GM06990 (cell line): Measurements from ENCODE around the gene SLC7A1.

Experiments used
- DNase-seq: peaks from one replicate; pipeline ENCODE4 v3.0.0-alpha.2; 2011; ENCODE audit not compliant: insufficient read length; ENCODE audit errors: extremely low read depth
- H3K27me3 ChIP-seq: replicated peaks from 2 replicates; pipeline ENCODE4 v1.6.0; 2011; ENCODE audit warnings: low read length; ENCODE audit not compliant: control insufficient read depth, insufficient read depth
- H3K36me3 ChIP-seq: 2 replicates; pipeline ENCODE4 v1.5.1; 2011; ENCODE audit warnings: low read length; ENCODE audit not compliant: control insufficient read depth, insufficient read depth
- H3K4me3 ChIP-seq: replicated peaks from 2 replicates; pipeline ENCODE4 v1.5.1; 2011; ENCODE audit warnings: low read depth, mild to moderate bottlenecking, control low read depth, low read length
- TF ChIP-seq, protein P1 (sequence below): IDR thresholded peaks from 2 replicates; pipeline ENCODE4 v1.5.1; 2011; ENCODE audit warnings: low read length, control low read depth, mild to moderate bottlenecking, inconsistent platforms; ENCODE audit not compliant: insufficient read depth, poor library complexity, severe bottlenecking

Gene SLC7A1

DNA sequence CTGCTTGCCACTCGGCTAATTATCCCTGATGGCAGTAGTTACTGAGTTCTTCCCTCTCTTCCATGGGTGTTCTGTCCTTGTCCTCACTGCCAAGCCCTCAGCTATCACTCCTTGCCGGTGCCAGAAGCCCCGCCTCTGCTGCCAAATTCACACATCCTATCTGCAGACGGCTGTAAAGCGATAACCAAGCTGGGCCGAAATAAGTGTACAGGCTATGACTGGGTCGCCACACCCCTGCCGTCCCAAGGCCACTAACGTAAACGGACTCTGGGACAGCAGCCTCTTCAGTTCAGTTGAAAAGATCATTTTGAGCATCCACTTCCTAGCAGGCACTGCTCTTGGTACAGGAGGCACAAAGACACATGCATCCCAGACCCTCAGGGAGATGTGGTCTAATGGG is 13.3 kb downstream of the SLC7A1 start:
- Histone ChIP-seq H3K36me3 (peaks cover 3% of the 10 kb centered on the region; the same call in 1 of the 2 replicates), H3K4me3 (no peak overlapping the region), H3K27me3 (no peaks in the 10 kb centered on the region)
- no peak for DNase-seq
- TF ChIP-seq, protein P1, sequence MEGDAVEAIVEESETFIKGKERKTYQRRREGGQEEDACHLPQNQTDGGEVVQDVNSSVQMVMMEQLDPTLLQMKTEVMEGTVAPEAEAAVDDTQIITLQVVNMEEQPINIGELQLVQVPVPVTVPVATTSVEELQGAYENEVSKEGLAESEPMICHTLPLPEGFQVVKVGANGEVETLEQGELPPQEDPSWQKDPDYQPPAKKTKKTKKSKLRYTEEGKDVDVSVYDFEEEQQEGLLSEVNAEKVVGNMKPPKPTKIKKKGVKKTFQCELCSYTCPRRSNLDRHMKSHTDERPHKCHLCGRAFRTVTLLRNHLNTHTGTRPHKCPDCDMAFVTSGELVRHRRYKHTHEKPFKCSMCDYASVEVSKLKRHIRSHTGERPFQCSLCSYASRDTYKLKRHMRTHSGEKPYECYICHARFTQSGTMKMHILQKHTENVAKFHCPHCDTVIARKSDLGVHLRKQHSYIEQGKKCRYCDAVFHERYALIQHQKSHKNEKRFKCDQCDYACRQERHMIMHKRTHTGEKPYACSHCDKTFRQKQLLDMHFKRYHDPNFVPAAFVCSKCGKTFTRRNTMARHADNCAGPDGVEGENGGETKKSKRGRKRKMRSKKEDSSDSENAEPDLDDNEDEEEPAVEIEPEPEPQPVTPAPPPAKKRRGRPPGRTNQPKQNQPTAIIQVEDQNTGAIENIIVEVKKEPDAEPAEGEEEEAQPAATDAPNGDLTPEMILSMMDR, result no peak

DNA sequence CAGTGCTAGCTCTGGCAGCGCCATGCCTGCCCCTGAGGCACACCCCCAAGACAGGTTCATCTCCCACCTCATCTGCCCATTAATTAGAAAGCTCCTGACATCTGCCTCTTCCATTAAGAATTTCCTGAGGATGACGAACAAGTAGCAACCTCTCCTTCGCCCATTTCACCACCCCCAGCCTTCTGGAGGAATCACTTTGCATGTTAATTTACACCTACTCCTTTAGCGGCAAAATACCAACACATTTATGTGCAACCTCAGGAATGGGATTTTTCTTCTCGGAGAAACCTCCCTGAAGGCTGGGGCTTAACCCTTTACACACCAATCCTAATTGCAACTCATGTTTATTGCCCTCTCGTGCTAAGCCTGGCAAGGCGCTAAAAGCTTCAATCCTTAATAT is 13.8 kb downstream of the SLC7A1 start:
- no peak for DNase-seq
- TF ChIP-seq, protein P1, result no peak
- no peak overlapping the region for H3K4me3 ChIP-seq

DNA sequence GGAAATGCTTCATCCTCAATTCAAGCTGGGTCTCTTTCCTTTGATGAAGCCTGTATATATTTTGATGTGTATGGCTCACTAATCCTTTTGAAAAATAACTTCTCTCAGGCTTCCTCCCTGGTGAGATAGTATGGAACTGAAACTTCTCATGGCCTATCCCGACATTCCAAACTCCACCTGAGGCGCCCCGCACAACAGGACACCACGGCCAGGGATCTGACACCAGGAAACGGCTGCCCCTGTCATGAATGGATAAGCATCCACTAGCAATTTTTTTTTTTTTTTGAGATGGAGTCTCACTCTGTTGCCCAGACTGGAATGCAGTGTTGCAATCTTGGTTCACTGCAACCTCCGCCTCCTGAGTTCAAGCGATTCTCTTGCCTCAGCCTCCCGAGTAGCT is 16.4 kb downstream of the SLC7A1 start:
- Histone ChIP-seq H3K36me3 (peaks cover 3% of the 10 kb centered on the region; the same call in 1 of the 2 replicates), H3K4me3 (no peak overlapping the region), H3K27me3 (no peaks in the 10 kb centered on the region)
- TF ChIP-seq, protein P1, result no peak
- DNase-seq, result no peak

More for the DNA sequence above, 13.8 kb downstream of the SLC7A1 start:
- H3K27me3 ChIP-seq, result no peaks in the 10 kb centered on the region
- peaks cover 3% of the 10 kb centered on the region; the same call in 1 of the 2 replicates for H3K36me3 ChIP-seq

DNA sequence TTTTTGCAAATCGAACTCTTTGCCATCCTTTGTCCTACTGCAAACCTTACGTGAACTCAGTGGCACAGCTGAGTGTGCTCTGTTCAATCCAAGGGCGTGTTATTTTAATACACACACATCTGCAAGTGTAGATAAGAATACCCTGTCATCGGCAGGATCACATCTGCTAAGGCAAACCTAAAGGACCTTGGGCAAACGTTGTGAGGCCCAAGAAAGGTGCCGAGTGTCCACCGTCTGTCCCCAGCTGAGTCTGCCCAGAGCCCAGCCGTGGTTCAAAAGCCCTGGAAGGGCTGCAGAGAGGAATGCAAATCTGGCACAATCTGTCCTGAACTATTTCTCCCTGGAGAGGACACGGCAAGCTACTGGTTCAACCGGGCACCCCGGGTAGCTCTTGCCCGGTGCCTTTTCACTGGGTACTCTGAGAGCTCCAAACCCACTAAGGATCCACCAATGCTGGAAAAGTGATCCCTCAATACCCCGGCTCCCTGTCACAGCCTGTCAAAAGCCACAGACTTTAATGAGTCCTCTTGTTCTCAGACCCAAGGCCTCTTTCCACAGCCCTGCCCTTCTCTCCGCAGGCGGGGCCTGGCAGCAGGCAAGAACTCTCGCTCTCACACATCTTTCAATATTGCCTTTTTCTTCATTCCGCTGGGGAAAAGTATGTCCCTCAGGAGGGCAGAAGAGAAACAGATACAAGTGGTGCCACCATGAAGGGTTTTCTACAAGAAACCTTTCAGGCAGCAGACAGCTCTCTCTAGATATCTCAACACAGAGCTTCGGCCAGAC is 17.0 kb downstream of the SLC7A1 start:
- TF ChIP-seq, protein P1, result no peak
- no peak for DNase-seq
- no peaks in the 10 kb centered on the region for H3K27me3 ChIP-seq
- peaks cover 3% of the 10 kb centered on the region; the same call in 1 of the 2 replicates for H3K36me3 ChIP-seq
- no peak overlapping the region for H3K4me3 ChIP-seq

DNA sequence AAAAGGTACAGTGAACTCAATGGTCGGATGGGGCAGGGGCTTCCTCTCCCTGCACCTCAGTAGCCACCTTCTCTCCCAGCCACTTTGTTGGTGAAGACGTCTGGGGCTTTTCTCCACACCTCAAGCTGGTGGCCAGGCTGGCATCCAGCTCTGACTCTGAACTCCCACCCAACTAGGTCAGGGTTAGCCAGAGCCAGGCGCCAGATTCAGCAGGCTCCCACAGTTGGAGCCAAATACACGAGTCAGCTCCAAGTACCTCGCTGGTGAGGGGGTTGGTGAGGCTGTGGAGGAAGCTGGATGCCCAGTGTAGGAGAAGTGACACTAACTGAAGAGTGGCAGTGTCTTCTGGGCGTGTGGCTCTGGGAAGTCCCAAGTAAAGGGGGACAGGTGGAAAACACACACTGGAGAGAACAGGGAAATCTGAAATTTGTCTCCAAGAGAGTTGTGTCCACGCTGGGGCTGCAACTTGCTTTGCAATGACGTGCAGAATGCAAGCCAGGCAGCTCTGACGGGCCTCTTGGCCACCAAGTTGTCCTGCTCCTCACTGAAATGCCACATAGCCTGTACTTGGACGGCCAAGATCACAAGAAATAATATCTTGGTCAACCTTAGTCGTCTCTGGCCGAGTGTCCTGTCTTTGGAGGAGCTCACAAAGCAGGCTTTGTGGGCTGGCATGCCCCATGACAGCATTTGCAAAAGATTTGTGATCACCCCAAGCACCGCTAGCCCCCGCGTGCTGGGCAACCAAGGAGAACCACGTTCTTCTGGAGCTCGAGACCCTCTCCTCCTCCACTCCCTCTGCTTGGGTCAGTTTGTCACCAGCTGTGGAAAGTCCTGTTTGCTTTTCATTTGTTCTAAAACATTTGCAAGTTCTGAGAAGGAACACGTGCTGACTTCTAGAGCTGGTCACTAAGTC is 18.1 kb downstream of the SLC7A1 start:
- Histone ChIP-seq H3K27me3 (no peaks in the 10 kb centered on the region), H3K4me3 (no peak overlapping the region), H3K36me3 (no peaks in the 10 kb centered on the region)
- DNase-seq, result no peak
- TF ChIP-seq, protein P1, result no peak
